Activated T-helper 9 cell treated with anti-CD3 and anti-CD28 coated beads, Interleukin-2, amount 50 U/mL, for 16 hours (primary cell): ENCODE measurements around the gene TTBK2.
"Not testable (repeated sequence)": the region's sequence is repeated elsewhere in the genome, so short reads cannot be mapped to it uniquely, and the experiment has no call there.

Experiments
- DNase-seq: peaks from one replicate; pipeline ENCODE4 v3.0.0-alpha.2; 2020; ENCODE audit warnings: low read depth

The TTBK2 gene

DNA sequence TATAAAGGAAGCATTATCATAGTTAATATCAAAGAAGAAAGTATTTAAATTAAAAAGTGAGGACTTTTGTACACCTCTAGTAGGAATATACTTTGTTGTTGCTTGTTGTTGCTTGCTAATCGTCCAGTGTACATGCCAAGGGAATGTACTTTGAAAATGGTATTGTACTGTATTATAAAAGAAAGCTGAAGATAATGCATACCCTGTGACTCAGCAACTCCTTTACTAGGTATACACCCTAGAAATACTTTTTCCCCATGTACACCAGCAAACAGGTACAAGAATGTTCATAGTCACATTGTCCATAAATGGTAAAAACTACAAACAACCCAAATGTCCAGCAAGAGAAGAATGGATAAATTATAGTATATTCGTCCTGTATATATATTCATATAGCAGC lies 12.0 kb downstream of the TTBK2 start:
- no peak for DNase-seq

DNA sequence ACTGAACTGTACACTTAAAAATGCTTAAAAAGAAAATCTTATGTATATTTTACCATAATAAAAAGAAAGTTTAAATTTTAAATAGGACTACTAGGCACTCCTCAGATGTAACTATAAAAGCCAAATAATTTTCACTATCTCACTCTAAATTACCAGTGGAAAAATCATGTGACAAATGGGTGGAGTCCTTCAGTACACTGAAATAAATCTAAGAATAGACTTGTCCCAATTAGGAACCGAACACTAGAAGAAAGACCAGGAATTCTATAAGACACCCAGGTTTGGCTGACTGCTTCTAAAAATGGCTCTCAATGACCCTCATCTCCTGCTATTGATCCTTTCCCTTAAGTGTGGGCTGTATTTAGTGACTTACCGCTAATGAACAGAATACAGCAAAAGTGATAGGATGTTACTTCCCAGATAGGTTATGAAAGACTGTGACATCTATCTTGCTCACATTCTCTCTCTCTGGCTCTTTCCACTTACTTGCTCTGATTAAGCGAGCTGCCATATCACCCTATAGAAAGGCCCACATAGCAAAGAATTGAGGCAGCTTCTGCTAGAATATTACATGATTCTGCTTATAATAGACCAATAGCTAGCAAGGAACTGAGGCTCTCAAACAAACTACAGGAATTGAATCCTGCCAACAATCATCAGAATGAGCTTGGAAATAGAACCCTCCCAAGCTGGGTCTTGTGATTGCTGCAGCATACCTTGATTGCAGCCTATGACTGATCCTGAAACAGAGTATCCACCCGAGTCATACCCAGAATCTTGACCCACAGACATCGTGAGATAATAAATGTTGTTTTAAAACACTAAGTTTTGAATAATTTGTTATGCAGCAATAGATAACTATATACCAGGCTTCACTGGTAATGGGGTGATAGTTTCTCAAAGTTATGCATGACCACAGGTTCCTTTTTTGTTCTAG lies 16.9 kb downstream of the TTBK2 start:
- no peak for DNase-seq

DNA sequence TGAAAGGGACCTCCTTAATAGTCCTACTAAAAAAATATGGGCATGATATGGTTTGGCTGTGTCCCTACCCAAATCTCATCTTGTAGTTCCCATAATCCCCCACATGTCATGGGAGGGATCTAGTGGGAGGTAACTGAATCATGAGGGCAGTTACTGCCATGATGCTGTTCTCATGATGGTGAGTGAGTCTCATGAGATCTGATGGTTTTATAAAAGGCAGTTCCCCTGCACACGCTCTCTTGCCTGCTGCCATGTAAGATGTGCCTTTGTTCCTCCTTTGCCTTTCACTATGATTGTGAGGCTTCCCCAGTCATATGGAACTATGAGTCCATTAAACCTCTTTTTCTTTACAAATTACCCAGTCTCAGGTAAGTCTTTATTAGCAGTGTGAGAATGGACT lies 26.7 kb downstream of the TTBK2 start:
- not testable (repeated sequence) for DNase-seq

DNA sequence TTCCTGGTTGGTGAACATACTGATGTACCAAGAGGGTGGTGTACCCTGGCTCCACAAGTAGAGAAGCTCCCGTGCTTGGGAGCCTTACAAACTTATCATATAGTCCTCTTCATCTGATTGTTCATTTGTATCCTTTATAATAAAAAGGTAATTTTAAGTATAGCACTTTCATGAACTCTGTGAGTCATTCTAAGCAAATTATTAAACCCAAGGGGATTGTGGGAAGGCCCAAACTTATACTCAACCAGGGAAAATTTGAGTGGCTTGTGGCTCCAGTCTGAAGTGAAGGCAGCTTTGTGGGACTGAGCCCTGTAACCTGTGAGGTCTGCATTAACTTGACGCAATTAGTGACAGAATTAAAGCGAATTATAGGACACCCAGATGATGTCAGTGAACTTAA lies 29.0 kb downstream of the TTBK2 start:
- DNase-seq = no peak

DNA sequence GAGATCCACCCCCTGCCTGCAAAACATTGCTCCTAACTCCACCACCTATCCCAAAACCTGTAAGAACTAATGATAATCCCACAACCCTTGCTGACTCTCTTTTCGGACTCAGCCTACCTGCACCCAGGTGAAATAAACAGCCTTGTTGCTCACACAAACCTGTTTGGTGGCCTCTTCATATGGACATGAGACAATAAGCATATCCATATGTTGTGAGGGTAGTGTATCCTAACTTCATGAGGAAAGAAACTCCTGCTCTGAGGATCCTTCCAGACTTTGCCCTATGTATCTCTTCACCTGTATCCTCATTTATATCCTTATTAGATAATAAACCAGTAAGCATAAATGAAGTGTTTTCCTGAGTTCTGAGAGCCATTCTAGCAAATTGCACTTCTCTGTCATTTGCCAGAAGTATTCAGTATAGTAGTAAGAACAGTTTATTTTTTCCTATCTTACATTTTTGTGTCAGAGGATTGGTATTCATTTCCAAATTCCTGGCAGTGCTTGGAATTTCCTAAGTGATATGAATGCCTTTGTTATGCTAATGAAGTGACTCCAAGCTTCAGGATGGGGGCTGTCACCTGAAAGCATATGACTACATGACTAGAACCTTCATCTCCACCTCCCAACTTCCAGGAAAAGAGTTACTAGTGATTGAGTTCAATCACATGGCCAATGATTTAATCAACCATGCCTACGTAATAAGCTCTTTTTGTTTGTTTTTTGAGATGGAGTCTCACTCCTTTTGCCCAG lies 30.2 kb downstream of the TTBK2 start:
- no peak for DNase-seq

DNA sequence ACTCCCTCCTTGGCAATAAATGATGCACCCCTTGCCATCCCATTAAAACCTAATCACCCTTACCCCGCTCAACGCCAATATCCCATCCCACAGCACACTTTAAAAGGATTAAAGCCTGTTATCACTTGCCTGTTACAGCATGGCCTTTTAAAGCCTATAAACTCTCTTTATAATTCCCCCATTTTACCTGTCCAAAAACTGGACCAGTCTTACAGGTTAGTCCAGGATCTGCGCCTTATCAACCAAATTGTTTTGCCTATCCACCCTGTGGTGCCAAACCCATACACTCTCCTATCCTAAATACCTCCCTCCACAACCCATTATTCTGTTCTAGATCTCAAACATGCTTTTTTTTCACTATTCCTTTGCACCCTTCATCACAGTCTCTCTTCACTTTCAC lies 33.2 kb downstream of the TTBK2 start:
- DNase-seq = not testable (repeated sequence)

DNA sequence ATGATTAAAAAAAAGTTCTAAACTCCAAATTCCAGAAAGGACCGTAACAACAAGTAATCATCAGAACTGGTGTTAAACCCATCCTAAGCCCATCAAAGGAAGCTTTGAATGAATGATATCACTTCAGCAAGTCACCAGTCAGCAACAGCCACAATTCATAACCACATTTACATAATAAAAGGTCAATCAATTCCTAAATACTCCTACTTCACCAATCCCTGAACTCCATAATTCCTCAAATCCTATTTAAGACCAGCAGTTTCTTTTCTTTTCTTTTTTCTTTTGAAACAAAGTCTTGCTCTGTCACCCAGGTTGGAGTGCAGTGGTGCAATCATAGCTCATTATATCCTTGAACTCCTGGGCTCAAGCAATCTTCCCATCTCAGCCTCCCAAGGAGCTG lies 40.5 kb downstream of the TTBK2 start:
- no peak for DNase-seq

DNA sequence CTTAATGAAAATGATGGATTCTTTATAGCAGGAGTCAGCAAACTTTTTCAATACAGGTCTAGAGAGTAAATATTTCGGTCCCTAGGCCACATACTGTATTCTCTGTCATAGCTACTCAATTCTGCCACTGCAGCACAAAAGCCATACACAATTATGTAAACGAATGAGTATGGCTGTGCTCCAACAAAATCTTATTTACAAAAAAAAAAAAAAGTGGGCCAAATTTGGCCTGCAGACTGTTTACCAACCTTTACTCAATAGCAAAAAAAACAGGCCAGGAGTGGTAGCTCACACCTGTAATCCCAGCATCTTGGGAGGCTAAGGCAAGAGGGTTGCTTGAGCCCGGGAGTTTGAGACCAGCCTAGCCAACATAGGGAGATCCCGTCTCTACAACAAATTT lies 41.1 kb downstream of the TTBK2 start:
- no peak for DNase-seq

DNA sequence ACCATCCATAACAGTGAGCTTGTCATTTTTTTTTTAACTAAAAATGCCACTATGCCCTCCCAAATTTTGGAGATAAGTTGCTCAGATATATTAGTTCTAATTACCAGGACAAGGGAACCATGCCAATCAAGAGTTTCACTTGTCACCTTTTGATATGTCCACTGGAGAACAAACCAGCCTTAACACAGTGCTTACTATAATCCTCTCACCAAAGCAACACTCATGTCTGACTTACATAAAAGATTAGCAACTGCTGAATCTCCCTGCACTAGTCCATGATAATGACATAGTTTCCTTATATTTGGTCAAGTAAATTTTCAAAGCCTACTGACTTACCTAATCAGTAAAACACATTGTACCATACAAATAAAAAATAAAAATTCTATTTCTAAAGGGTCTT lies 44.4 kb downstream of the TTBK2 start:
- no peak for DNase-seq

DNA sequence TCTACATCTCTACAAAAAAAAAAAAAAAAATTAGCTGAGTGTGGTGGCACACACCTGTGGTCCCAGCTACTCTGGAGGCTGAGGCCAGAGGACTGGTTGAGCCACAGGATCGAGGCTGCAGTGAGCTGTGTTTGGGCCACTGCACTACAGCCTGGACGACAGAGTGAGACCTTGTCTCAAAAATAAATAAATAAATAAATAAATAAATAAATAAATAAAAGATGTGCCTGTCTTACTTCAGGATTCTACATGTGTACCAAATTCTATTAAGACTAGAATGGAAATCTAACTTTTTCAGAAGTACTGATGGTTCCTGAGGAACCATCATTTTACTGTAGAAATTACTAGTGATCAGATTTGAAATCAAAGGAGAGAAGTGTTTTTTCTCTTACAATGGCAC lies 51.9 kb downstream of the TTBK2 start:
- DNase-seq = no peak

DNA sequence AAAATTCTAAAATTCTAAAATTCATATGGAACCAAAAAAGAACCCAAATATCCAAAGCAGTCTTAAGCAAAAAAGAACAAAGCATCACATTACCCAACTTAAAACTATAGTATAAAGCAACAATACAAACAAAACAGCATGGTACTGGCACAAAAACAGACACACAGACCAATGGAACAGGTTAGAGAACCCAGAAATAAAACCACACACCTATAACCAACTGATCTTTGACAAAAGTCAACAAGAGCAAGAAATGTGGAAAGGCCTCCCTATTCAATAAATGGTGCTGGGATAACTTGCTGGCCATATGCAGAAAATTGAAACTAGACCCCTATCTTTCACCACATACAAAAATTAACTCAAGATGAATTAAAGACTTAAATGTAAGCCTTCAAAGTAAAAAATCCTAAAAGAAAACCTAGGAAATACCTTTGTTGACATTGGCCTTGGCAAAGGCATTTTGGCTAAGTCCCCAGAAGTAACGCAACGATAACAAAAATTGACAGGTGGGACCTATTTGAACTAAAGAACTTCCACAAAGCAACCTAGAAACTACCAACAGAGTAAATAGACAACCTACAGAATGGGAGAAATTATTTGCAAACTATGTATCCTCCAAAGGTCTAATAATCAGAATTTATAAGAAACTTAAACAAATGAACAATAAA lies 56.9 kb downstream of the TTBK2 start:
- no peak for DNase-seq

DNA sequence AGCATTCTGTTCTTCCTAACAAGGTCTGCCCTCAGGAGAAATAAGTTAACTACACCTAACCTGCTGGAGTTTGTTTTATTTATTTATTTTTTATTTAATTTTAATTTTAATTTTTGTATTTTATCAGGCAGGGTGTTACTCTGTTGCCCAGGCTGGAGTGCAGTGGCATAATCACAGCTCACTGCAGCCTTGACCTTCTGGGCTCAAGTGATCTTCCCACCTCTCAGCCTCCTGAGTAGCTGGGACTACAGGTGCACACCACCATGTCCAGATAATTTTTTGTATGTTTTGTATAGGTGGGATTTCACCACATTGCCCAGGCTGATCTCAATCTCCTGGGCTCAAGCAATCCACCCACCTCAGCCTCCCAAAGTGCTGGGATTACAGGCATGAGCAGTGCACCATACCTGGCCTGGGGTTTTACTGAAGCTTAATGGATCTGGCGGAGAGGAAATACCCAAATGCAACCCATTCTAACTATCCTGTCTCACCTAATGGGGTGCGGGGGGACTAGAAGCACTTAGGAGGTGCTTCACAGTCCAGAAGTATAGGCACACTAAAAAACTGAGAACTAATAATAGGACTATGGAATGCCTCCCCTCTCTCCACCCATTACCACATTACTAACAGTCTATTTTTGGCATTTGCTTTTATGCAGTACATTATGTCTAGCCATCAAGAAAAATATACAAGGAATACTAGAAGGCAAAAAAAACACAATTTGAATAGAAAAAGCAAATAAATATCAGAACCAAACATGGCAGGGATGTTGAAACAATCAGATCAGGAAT lies 61.4 kb downstream of the TTBK2 start:
- no peak for DNase-seq

DNA sequence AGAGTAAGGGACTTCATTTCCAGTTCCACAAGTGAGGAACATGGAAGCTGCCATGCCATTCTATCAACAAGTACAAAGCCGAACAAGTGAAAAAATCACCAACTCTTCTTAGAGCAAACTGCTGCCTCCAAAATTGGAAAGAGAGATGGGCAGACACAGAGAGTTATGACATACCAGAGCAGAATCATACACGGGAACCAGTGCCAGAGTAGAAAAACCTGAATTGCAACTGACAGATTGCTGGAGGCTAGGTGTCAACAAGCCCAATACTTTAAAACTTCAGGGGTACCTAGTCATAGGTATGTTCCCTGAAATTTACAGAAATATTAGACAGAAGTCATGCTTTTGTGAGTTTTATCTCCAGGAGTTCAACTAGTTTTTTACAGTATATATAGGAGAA lies 62.0 kb downstream of the TTBK2 start:
- DNase-seq = no peak

DNA sequence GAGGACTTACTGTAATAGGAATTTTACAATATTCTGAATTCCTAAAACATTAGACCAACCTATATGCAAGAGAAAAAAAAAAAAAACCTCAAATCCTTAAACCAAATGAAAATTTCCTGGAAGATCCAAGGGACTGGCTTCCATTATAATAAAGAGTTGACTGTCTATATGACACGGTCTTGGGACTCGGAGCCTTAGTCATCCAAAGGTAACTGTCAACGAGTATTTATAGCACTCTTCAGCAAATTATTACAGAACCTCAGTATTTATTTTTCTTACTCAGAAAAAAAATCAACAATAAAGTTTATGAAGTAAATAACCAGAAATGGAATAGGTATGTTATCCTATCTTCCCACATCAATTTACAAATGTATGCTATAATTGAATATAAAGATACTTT lies 66.0 kb downstream of the TTBK2 start:
- no peak for DNase-seq

DNA sequence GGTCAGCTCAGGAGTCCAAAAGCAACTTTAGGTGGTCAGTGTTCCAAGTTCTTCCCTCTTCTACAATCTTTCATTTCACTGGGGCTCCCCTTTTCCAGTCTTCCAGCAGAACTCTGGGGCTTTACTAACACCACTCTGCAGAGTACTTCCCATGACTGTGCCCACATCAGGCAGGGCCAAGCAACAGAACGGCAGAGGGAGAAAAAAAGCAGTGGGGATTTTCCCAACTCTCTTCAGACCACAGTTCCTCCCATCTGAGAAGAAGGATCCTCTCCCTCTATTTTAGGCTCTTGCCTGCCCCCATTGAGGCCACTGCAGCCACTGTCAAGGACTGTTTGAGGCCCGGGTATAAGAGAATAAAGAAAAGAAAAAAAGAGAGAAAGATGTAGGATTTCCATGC lies 70.7 kb downstream of the TTBK2 start:
- DNase-seq = no peak

DNA sequence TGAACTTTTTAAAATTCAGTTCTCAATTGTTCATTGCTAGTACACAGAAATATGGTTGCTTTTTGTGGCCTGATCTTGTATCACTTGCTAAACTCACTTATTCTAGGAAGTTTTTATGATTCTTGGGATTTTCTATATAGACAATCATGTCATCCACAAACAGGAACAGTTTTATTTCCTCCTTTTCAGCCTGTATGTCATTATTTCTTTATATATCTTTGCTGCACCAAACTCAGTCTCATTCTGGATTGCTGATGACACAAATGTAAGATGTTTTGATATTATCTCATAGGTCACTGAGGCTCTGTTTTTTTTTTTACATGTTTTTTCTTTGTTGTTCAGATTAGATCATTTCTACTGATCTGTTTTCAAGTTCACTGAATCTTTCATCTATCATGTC lies 71.7 kb downstream of the TTBK2 start:
- DNase-seq = no peak

DNA sequence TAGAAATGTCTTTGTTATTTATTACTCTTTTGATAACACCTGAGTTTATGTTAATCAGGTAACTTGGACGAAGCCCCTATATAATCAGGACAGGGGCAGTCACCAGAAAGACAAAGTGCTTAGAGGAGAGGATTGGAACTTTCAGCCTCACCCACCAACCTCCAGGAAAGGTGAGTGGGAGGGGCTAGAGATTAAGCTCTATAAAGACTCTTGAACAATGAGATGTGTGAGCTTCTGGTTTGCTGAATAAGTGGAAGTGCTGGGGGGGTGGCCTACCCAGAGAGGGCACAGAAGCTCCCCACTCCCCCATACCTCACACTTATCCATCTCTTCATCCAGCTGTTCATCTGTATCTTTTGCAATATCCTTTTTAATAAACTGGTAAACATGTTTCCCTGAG lies 73.9 kb downstream of the TTBK2 start:
- DNase-seq = no peak

DNA sequence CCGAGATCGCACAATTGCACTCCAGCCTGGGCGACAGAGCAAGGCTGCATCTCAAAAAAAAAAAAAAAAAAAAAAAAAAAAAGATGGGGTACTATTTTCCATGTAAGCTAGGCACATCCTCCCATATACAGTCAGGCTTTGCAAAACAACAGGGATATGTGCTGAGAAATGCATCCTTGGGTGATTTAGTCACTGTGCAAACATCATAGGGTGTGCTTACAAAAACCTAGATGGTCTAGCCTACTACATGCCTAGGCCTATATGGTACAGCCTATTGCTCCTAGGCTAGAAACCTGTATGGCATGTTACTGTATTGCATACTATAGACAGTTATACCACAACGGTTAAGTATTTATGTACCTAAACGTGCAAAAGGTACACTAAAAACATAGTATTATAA lies 75.0 kb downstream of the TTBK2 start:
- no peak for DNase-seq

DNA sequence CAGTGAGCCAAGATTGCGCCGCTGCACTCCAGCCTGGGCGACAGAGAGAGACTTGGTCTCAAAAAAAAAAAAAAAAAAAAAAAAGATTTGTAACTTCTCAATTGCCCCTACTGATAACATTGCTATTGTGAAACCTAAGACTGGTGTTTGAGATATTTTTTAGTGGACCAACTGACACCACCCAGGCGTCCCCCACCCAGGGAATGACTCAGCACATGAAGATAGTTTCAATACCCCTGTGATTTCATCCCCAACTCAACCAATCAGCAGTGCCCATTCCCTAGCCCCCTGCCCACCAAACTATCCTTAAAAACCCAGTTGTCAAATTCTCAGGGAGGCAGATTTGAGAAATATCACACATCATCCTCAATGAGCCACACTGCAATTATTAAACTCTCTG lies 76.9 kb downstream of the TTBK2 start:
- no peak for DNase-seq

DNA sequence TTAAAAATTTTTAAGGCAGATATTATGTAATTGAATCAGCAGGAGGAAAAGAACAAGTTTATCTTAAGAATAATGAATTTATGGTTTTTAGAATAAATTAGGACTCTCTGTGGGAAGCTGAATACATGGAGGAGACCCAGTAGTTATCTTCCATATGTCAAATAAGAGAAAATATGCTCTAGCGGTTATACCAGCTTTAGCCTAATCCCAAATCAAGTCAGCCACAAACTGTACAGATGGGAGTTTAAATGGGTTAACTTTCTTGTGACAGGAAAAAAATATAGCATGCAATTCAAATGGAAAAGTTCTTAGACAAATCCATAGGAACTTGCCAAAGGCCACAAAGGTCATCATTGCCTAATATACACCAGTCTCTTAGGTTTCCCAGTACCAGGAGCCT lies 84.3 kb downstream of the TTBK2 start:
- no peak for DNase-seq

DNA sequence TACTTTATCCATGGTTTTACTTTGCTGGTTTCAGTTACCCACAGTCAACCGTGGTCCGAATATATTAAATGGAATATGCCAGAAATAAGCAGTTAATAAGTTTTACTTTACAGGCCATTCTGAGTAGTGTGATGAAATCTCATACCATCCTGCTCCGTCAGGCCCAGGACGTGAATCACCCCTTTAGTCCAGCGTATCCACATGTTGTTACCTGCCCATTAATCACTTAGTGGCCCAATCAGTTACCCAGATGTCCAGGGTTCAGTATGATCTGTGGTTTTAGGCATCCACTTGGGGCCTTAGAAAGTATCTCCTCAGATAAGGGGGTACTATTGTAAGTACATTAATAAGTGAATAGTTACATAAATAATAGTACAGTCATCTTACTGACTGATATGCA lies 88.0 kb downstream of the TTBK2 start:
- no peak for DNase-seq

DNA sequence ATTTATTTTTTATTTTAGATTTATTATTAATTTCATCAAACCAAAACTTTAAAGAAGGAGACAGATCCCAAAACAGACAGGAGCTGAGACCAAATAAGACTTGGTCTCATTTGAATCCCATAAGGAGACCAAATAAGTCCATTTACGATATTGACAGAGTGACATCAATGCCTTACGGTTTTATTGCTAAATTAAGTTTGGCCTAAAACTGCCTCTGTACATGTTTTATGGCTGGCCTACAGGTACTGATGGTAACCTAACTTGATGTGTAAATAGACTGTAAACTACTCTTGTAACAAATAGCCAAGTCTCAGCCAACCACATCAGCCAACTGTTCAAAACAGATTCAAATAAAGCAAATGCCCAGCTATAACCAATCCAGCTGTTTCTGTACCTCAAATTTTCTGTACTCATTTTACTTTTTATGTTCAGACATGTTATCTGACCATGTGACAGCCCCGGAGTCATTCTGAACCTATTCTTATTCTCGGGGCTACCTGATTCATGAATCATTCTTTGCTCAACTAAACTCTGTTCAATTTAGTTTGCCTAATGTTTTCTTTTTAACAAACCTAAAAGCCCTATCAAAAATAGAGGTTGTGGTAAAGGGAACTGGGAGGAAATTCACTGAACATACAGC lies 94.2 kb downstream of the TTBK2 start:
- no peak for DNase-seq
